Measurements from ENCODE around the gene CLEC4F.
A peak's percentile ranks its signal among the peaks of the same experiment; 100 is the strongest.

The CLEC4F gene, protein sequence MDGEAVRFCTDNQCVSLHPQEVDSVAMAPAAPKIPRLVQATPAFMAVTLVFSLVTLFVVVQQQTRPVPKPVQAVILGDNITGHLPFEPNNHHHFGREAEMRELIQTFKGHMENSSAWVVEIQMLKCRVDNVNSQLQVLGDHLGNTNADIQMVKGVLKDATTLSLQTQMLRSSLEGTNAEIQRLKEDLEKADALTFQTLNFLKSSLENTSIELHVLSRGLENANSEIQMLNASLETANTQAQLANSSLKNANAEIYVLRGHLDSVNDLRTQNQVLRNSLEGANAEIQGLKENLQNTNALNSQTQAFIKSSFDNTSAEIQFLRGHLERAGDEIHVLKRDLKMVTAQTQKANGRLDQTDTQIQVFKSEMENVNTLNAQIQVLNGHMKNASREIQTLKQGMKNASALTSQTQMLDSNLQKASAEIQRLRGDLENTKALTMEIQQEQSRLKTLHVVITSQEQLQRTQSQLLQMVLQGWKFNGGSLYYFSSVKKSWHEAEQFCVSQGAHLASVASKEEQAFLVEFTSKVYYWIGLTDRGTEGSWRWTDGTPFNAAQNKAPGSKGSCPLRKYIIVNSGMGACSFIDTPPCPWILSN

GRCh38 chr2:70820499-70820898, at the start of gene CLEC4F:
TSS of gene CLEC4F (minus strand) at chr2:70820599. CDS start at chr2:70820523, 76 bp downstream.
- DNase-seq = no peak

DNA sequence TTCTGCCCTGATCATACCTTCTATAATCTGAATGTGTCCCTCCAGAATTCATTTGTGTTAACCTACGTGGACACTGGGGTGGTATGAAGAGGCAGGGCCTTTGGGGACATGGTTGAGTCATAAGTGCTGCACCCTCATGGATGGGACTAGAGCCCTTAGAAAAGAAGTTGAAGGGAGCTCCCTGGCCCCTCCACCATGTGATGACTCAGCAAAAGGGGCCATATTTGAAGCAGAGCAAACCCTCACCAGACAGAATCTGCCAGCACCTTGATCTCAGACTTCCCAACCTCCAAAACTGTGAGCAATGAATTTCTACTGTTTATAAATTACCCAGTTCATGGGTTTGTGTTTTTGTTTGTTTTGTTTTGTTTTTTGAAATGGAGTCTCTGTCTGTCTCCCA, 48.6 kb upstream of the CLEC4F start:
- DNase-seq = no peak

DNA sequence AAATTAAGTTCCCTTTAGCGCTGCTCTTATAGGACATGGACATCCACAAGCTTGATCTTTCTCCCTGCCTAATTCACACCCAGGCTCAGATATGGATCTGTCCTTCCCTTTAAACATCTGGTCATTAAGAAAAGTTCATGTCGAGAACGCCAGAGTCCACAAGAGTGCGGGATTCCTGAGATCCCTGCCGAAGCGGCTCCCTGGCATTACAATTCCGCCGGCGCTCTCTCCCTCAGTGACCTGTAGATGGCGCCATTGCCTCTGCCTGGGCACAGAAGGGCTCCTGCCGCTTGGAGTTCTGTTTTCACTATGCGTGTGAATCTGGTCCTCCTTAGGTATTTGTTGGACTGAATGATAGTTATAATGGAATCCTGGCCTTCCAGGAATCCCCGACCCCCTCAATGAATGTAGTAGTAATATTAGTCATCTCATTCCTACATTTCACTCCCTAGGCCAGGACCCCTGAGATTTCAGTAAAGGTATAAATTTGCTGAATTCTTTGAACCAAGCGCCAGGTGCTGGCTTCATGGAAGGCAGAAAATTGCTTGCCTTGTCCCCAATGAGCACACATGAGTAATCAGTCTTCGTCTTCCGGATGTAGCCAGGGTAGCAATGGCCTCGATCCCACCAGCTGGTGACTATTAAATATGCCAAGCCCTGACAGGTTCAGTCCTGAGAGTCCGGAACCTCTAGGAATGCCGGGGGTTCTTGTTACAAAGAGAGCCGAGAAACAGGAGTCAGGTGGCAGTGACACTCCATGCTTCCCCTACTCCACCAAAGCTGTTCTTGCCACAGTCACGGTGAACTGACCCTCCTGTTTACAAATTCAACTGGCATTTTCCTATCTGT, 41.6 kb upstream of the CLEC4F start:
- DNase-seq = peak; percentile 61

GRCh38 chr2:70855667-70856066, 35.3 kb upstream of the CLEC4F start:
- DNase-seq = no peak

GRCh38 chr2:70854411-70854810, 34.0 kb upstream of the CLEC4F start:
- no peak for DNase-seq

GRCh38 chr2:70852824-70853223, 32.4 kb upstream of the CLEC4F start:
- no peak for DNase-seq

GRCh38 chr2:70851704-70852103, 31.3 kb upstream of the CLEC4F start:
- no peak for DNase-seq

DNA sequence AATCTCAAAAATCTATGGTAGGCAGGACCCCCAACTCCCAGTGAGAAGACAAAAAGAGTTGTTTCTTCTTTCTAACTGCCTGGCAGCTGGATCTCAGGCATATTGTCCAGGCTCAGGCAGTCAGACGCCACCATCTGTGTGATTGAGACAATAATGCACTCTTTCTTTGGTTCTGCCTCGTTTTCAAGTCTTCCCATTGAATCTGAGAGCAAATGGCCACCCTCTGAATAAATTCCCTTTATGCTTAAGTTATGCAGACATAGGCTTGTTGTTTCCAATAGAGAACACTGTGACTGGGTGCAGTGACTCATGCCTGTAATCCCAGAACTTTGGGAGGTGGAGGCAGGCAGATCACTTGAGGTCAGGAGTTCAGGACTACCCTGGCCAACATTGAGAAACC, 30.5 kb upstream of the CLEC4F start:
- no peak for DNase-seq

- no peak for DNase-seq
These were observed 22.0 kb upstream of the CLEC4F start for GRCh38 chr2:70842401-70842800.

DNA sequence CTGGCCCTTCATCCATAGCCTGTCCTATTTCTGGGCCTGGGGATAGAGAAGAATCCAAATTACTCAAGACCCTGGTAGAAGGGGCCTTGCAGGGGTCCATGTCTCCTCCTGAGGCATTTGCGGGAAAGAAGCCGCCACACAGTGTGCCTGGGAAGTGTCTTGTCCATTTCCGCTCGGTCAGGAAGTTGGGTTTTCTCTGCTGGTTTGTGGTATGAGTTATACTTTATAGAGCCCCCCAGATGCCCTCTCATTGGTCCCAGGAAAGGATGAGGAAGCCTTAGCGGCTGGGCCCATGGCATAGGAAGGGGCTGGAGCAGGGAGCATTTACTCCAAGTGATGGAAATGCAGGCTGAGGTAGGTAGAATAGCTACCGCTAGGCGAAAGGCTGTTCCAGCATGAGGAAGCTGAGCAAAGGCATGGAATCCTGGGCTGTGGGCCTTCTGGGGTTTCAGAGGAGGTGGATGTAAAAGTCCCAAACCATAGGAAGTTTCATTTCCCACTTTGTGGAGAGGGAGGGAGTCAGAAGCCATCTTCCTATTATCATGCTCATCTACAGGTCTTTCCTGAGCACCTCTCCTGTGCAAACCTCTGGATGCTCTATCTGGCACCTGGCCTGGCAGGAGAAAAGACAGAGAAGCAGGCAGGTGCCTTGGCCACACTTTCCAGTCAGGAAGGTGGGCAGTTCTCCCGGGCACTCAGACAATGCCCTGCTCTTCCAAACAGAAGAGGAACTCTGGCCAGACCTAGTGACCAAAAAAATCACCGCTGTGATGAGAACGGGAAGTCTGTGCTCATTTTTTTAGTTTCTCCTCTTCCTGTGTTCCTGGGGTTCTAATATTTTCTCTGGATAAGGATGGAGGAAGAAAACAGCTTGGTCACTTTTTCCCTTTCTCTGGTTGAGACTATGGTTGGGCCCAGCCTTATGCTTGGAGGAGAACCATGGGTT, 17.9 kb upstream of the CLEC4F start:
- no peak for DNase-seq

DNA sequence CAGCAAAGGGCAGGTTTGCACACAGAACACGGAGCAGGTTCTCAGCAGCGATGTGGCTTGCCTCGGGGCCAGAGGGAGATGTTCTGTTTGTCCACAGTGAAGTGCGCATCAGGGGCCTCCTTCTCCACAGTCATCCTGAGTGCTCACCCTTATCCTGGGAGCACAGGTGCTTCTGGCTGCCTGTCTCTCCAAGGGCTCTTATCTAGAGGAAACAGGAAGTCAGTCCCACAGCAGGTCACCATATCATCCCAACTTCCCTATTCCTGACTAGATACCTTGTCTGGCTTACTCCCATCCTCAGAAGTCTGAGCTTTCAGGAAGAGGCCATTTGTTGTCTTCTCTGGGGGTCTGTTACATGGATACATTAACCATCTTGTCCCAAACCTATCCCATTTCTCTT, 15.2 kb upstream of the CLEC4F start, which contains the start of gene CD207:
Gene CD207, minus strand, starts transcription at position 174 of the 400 bp plus-strand sequence. Its CDS starts 40 bp downstream, at position 134.
- no peak for DNase-seq

- no peak for DNase-seq
These were observed 14.5 kb upstream of the CLEC4F start for GRCh38 chr2:70834881-70835280.

DNA sequence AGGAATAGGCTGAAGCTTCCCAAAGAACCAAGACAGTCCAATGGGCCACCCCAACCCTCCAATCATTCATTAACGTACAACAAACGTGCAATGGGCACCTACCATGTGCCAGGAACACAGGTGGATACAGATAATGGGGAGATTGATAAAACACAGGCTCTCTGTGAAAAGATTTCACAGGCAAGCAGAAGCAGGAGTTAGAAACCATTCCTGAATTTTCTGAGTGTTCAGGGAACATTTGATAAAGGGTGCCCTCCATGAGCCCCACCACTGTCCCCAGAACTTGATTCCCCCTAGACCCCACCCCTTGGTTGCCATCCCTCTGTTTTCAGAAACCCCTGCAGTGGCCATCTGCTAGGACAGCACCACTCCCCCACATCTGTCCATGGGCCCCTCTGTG, 13.7 kb upstream of the CLEC4F start:
- DNase-seq = no peak

- DNase-seq = no peak
These were observed 12.8 kb upstream of the CLEC4F start for GRCh38 chr2:70833246-70833645.

DNA sequence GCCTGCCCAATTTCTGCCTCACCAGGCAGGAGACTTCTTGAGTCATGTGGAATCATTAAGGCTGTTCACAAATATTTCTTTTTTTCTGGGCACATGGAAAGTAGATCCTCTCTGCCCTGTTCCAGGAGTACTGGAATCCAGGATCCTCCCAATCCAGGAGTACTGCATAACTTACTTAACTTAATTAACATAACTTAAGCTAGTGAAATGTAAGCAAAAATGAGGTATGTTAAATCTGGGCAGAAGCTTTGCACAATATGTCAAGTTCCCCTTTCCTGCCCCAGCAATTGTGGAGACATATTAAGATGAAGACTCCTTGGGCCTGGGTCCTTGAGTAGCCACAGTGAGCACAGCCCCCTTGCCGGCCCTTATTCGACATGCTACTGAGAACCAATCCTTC, 12.0 kb upstream of the CLEC4F start:
- DNase-seq = no peak

GRCh38 chr2:70831861-70832260, 11.5 kb upstream of the CLEC4F start:
- DNase-seq = no peak

GRCh38 chr2:70830366-70830765, 10.0 kb upstream of the CLEC4F start:
- DNase-seq = no peak

DNA sequence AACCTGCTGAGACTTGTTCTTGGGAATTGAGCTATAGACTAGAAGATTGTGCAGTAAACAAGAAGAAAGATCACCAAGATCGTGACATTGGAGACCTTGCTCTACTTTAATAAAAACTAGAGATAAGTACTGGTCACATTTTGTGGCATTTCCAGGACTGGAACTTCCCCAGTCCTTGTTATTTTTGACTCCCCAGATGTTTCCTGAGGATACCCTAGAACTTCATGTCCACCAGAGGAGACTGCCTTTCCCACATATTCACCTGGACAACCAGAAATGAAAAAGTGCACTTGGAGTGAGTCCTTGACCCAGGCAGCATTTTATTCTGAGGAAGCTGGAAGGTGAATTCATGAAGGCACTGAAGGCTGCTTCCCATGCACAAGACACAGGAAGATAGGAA, 9.5 kb upstream of the CLEC4F start:
- no peak for DNase-seq

DNA sequence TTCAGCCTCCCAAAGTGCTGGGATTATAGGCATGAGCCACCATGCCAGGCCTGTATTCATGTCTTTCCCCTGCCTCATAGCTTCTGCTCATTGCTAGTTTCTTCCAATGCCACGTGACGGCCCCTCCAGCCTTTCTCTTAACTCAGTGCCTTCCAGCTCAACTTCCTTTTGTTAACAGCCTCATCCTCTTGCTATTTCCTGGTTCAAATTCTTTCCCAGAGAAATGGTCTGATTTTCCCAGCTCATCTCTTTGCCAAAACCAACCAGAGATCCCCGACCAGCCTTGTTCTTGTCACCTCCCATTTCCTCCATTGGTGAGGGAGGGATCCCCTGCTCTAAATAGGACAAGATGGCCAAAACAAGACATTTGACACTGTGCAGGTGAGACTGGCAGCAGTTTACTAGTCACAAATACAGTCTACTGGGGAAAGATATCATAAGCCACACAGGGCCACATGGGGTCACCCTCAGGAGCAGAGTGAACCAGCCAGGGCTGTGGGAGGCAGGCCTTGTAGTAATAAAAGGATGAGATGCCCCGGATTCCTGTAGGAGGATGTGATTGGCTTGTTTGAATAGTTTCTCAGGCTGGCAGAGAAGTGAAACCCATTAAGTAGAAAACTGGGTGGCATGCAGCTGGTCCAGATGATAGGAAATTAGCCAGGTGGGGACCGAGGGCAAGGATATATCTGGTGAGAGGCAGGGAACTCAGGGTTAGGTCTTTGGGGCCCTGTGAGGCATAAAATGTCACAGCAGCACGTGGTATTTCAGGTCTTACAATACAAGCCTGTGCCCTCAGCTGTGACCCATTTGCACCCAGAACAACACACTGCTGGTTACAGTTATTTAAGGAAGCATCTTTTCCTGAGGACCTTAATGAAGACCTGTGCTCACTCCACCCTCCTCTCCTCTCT, 8.8 kb upstream of the CLEC4F start:
- DNase-seq = peak; percentile 39

DNA sequence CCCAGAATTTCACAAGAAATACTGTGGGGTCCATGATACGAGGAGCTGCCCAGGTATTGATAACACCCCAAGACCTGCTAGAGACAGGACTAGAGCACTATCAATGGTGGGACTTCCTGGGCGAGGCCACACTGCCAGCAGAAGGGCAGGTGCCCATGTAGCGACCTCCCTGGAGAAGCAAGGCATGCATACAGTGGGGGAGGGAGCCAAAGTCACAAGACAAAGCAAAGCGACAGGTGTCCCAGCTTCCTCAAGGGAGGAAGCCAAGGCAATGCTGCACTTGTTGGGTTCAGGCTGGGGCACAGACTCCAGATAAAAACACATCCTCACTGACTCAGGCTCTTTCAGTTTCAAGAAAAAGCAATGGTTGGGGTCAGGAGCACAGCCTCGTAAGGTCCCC, 7.7 kb upstream of the CLEC4F start:
- no peak for DNase-seq

GRCh38 chr2:70827388-70827787, 7.0 kb upstream of the CLEC4F start:
- DNase-seq = no peak

All from HCEC 1CT (cell line).